GM08714 (cell line): ENCODE data around the gene LAMTOR5.

Experiments
- H3K4me3 ChIP-seq: fragments of 200-500 bp; sonication (Bioruptor generic); 2 replicates; pipeline ENCODE4 v1.5.1; 2014; ENCODE audit warnings: mild to moderate bottlenecking, low read length, inconsistent platforms
- ZNF274 ChIP-seq: IDR thresholded peaks from 2 replicates; pipeline ENCODE4 v1.6.1; 2012; ENCODE audit warnings: mild to moderate bottlenecking, low read depth, low read length

LAMTOR5 gene

DNA sequence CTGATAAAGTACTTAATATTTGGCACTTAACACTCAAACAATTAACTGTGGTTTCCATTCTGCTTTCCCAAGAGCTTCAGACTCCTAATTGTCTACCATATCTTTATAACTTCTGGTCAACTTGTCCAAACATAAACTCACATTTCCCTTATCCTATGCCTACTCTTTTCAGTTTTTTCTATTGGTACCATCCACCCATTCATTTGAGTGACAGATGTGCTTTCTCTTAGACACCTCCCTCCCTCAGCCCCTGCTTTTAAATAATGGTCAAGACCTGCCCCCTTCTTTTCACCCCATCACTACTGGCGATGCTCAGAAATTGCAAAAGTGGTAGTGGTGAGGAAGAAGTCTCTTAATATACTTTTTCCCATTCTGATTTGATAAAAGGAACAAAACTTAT is 22.1 kb downstream of the LAMTOR5 start:
- peak overlapping the region; percentile 25; the same call in 1 of the 2 replicates for H3K4me3 ChIP-seq
- no peak for TF ChIP-seq ZNF274

DNA sequence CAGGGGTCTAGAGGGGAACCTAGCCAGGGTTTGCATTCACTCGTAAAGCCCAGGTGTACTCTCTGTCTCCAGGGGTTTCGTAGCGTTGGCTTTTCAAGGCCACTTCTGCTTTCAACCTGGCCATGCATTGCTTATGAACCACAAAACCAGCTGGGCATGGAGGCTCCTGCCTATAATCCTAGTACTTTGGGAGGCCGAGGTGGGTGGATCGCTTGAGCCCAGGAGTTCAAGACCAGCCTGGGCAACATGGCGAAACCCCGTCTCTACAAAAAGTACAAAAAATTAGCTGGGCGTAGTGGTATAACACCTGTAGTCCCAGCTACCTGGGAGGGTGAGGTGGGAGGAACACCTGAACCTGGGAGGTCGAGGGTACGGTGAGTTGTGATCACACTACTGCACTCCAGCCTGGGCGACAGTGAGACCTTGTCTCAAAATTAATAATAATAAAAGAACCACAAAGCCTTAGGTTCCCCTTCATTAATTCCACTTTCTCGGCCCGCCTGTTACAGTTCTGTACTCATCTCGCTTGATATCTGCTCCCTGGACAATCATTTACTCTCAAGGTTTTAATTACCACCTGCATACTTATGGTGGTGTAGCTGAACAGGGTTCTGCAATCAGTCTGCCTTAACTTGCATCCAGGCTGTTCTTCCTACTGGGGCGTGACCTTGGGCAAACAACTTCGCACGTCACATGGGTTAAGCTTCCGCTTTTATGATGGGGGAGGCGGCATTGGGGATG is 22.7 kb downstream of the LAMTOR5 start:
- peak overlapping the region; percentile 51; the same call in 1 of the 2 replicates for H3K4me3 ChIP-seq
- TF ChIP-seq ZNF274, result no peak

DNA sequence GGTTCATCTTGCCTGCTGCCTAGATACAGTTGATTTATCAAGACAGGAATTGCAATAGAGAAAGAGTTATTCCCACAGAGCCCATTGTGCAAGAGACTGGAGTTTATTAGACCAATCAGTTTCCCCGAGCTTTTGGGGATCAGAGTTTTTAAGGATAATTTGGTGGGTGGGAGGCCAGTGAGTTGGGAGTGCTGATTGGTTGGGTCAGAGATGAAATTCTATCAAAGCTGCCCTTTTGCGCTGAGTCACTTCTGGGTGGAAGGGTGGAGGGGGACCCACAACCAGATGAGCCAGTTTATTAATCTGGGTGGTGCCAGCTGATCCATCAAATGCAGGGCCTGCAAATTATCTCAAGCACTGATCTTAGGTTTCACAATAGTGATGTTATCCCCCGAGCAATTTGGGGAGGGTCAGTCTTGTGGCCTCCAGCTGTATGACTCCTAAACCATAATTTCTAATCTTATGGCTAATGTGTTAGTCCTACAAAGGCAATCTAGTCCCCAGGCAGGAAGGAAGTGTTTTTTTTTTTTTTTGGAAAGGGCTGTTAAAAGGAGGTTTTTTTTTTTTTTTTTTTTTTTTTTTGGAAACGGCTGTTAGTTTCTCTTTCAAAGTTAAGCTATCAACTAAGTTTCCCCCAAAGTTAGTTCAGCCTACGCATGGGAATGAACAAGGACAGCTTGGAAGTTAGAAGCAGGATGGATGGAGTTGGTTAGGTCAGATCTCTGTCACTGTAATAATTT is 24.1 kb downstream of the LAMTOR5 start:
- no peak for TF ChIP-seq ZNF274
- H3K4me3 ChIP-seq, result no peak overlapping the region

DNA sequence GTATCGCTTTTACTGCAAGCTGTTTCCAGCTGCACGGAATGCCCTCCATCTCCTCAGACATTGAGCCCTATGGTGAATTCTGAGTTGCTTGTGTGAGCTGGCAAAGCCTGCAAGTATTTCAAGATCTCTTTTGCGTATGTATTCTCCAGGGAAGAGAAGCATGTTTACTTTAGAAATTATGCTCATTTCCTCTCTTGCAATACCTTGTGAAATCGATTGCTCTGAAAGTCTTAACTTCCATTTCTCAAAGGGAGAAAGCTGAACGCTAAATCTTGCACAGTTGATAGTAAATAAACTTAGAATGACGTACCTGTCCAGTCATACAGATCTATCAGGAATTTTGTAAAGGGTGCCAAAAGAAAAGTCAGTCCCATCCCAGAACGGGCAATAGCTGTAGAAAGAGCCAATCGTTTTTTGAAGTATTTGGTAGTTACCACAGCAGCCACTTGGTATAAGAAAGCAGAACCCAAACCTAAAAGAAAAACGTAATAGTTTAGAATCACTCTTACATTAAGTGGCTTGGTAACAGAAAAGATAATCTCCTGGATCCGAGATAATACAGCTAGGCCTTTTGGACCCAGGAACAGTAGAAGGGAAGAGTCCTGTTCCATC is 26.7 kb downstream of the LAMTOR5 start:
- TF ChIP-seq ZNF274, result no peak
- no peak overlapping the region for H3K4me3 ChIP-seq

DNA sequence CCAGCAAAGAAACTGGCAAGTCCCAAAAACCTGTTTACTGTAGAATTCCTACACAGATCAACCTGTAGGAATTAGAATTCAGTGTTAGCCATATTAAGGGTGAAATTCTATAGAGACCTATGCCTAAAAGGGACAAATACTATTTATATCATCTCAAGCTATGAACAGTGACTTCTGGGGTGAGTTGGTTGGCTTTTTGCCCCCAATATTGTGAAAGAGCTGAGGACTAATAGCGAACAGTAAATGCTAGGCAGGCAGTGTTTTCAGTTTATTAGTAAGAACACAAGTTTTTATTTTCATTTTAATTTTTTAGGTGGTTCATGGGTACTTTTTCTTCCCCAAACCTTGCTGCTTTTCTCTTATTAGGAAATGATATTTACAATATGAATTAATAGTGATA is 32.0 kb downstream of the LAMTOR5 start:
- TF ChIP-seq ZNF274, result no peak
- no peak overlapping the region for H3K4me3 ChIP-seq

DNA sequence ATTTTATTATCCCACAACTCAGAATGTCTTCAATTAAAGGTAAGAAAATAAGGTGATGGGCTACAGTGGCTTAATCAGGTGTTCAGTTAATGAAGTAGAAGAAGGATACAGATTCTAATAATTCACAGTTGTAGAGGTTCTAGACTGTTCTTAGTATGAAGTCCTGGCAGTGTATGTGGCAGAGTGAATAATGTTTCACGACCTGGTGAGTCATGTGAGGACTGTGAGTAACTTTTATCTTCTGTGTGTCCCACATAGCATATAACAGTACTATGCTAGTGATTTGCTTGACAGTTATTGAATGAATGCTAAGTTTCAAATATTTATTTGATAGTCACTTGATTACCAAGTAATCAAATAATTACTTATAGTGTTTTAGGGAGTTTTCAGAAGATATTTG is 36.7 kb downstream of the LAMTOR5 start:
- TF ChIP-seq ZNF274, result no peak
- no peak overlapping the region for H3K4me3 ChIP-seq

DNA sequence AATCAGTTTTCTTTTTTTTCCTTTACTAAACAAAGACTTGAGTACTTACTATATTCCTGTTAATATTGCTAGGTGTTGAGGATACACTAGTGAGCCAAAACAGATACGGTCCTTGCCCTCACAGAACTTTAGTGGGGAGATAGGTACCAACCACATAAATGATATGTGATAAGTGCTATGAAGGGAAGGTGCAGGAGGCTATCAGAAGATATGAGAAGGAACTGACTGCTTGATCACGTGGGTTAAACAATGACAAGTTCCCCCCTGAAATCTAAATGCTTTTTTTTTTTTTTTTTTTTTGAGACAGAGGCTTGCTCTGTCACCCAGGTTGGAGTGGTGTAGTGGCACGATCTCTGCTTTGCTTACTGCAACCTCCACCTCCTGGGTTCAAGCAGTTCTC is 43.3 kb downstream of the LAMTOR5 start:
- no peak overlapping the region for H3K4me3 ChIP-seq
- no peak for TF ChIP-seq ZNF274

DNA sequence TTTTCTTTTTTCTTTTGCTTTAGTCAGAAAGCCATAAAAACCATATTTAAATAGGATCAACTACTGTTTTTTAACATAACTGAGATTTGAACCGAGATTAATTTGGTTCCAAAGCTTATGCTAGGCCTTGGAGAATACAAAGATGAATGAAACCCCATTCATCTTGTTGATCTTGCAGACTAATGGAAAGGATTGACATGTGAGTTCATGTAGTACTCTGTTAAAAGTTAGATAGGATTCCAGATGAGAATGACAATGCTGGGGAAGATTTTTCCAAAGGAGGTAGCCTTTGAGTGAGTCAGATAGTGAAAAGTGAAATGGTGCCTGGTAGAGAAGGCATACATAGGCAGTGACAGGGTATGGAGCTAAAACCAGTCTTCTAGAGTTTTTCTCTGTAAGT is 45.6 kb downstream of the LAMTOR5 start:
- TF ChIP-seq ZNF274, result no peak
- H3K4me3 ChIP-seq, result no peak overlapping the region

DNA sequence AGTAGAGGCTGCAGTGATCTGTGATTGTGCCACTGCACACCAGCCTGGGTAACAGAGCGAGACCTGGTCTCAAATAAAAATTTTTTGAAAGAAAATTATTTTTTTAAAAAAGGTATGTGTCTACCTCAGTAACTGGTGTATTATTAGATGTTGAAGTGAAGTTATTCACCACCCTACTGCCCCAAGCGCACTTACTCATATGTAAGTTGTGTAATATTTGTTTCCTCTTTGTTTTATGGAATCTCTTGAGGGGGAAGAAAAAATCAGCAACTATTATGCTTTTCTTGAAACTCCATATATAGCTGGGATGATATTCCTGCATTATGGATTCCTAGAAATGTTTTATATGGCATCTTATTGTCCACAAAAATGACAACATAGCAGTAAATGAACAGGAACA is 47.1 kb downstream of the LAMTOR5 start:
- TF ChIP-seq ZNF274, result no peak
- H3K4me3 ChIP-seq, result no peak overlapping the region

DNA sequence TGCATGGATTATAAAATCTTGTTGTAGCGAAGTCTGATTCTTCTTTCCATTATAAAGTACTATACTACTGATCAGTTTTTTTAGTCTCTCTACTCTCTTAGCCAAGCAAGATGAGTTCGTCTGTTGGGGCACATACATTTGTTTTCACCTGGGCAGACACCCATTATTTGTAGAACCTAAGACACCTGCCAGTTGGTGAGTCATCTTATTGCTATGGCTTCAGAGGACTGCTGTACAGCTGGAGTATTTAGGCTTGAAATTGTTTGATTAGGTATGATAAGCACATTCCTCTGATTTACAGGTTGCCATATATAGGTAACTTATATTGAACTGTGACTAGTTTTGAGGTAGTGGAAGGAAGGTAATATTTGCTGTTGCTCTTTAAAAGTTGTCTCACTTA is 51.1 kb downstream of the LAMTOR5 start:
- no peak overlapping the region for H3K4me3 ChIP-seq
- TF ChIP-seq ZNF274, result no peak

DNA sequence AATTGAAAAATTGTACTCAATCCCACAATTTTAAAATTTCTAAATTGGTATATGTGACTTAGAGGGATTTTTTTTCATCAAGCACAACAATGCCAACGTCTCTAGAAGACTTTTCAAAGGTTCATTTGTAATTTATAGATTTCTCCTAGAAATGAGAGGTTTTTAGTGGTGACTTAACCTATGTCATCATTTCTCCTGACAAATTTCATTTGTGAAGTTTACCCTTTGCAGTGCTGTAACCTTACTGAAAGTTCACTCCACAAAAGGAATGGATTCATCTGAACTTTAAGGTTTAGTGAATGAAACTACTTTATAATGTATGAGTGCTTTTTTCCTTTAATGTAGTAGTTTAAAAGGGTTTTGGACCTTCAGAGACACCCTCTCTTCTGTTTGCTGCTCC is 52.2 kb downstream of the LAMTOR5 start:
- TF ChIP-seq ZNF274, result no peak
- H3K4me3 ChIP-seq, result no peak overlapping the region
